ENCODE results near the gene OPN1SW.

- TF ChIP-seq CTCF (IDR thresholded peaks at IDR 0.05) = no peak
- TF ChIP-seq POLR2A (IDR thresholded peaks at IDR 0.05) = no peak
- no peak for TF ChIP-seq POLR2AphosphoS5 (IDR thresholded peaks at IDR 0.05)
Measured at GRCh38 chr7:128726059-128726736, 49.4 kb downstream of the OPN1SW start.
